GM18873 (cell line): Measurements from ENCODE around the gene RPTOR.

ENCODE experiments used
- ATAC-seq: cut with Tn5 transposase; IDR thresholded peaks from one replicate; pipeline ENCODE4 v1.9.1; 2021; ENCODE audit warnings: mild to moderate bottlenecking, moderate library complexity, moderate number of reproducible peaks; ENCODE audit not compliant: unreplicated experiment, low FRiP score

Gene RPTOR

DNA sequence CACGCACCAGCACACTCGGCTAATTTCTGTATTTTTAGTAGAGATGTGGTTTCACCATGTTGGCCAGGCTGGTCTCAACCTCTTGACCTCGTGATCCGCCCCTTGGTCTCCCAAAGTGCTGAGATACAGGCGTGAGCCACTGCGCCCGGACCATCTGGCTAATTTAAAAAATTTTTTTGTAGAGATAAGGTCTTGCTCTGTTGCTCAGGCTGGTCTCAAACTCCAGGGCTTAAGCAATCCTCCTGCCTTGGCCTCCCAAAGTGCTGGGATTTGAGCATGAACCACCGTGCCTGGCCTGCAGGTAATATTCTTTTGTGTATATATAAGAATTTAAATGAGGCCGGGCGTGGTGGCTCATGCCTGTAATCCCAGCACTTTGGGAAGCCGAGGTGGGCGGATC, 115.0 kb downstream of the RPTOR start:
- ATAC-seq: no peak

DNA sequence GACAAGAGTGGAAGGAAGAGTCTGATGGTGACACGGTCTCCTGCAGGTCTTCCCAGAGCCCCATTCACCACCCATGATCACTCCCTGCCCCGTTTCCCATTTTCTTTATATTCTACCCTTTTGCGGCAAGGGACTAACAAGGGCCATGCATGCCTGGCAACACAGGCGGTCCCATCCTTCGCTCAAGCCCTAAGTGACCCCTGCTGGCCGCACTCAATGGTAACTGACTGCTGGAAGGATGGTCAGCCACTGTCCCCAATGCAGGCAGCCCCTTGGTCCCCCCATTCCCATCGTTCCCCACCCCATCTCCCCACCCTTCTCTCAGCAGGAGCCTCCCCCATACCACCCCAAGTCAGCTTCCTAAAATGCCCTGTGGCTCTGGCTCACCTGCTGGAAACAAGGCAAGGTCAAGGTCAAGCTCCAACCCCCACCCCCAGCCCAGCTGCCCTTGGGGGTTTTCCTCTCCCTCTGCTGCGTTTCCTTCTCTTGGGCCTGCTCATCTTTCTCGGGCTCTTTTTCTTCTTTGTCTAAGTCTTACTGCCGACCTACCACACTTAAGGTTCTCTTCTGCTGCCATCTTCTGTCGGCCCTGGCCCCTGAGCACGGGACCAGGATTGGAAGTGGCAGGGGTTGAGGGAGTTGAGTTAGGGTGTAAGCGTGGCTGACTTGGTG, 116.0 kb downstream of the RPTOR start:
- no peak for ATAC-seq

DNA sequence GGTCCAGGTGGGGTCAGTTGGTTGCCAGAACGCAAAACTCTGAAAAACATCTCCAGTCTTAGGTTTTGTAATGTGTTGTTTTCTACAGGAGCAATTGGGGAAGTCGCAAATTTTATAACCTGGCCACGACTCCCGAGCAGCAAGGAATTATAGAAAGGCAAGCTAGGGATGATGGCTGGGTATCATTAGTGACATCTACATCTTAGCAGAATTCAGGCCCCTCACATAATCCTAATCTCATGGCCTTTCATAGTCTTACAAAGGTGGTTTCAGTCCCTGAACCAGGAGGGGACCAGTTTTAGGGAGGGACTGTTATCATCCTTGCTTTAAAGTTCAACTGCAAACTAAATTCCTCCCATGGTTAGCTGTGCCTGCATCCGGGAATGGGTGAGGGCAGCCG, 117.9 kb downstream of the RPTOR start:
- no peak for ATAC-seq

DNA sequence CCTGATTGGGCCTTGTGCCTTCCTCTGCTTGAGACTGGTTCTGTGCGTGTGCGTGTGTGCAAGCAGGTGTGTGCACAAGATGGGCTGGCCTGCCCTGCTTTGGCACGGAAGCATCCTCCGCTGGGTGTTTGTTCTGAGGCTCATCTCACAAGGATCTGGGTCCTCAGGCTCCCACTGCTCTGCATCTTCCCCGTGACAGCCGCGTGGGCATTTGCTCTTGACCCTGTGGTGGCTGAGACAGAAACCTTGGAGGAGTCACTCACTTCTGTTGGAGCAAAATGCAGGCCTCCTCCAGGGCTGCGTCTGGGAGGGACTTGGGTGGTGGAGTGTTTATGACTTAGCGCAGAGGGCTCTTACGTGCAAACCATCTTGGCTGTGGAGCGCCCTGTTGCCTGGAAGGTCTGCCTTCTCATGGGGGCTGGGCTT, 119.2 kb downstream of the RPTOR start:
- ATAC-seq: no peak

DNA sequence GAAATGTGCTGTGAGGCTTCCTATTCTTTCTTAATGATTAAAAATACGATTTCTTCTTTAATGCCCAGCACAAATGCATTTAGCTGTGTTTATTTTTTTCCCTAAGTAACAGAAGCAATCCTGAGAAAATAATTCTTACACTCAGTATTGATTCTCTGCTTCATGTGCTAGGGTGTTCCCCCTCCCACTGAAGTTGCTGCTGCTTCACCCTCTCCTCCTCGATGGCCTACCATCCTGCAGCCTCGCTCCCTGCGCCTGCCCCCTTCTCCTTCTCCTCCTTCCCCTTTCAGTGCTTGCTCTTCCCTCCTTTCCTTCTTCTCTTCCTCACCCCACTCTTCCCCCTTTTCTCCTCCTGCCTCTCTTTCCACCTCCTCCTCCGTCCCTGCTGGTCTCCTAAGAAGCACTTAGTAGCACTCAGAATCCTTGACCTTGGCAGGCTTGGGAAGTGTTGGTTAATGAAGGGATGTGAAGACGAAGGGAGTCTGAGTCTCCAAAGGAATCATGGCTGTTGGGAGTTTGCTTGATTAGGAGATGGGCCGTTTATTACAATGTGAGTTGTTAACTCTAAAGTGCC, 119.7 kb downstream of the RPTOR start:
- ATAC-seq: no peak

DNA sequence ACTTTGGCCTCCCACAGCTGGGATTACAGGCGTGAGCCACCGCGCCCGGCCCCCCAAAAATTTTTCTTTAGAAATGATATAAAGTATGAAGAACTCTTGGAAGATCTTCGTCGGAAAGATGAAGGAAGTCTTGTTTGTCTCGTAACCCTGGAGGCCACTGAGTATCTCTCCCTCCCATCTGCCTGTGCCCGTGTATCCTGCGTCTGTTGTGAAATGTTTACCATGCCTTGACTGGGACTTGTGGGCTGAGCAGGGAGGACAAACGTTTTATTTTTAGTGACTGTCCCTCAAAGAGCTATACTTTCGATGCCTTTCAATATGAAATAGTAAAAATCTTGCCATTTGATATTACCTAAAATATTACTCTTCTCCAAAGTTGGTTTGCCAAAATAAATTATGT, 121.2 kb downstream of the RPTOR start:
- ATAC-seq: no peak

DNA sequence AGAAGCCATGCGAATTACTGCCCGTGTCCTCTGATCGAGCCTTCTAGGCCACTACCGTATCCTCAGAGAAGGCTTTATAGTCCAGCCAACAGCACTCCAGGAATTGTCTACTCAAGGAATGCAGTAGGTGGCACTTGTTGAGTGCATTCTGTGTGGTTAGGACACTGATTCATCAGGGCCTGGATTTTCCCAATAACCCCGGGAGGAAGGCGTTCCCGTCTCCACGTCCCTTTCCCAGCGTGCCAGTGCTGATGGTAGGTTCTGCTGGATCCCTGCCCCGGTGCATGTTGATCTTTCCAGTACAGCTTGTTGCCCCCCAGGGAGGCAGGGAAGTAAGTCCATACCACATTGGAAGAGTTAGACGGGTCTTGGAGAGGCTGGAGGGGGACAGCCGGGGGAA, 122.2 kb downstream of the RPTOR start:
- ATAC-seq: no peak

DNA sequence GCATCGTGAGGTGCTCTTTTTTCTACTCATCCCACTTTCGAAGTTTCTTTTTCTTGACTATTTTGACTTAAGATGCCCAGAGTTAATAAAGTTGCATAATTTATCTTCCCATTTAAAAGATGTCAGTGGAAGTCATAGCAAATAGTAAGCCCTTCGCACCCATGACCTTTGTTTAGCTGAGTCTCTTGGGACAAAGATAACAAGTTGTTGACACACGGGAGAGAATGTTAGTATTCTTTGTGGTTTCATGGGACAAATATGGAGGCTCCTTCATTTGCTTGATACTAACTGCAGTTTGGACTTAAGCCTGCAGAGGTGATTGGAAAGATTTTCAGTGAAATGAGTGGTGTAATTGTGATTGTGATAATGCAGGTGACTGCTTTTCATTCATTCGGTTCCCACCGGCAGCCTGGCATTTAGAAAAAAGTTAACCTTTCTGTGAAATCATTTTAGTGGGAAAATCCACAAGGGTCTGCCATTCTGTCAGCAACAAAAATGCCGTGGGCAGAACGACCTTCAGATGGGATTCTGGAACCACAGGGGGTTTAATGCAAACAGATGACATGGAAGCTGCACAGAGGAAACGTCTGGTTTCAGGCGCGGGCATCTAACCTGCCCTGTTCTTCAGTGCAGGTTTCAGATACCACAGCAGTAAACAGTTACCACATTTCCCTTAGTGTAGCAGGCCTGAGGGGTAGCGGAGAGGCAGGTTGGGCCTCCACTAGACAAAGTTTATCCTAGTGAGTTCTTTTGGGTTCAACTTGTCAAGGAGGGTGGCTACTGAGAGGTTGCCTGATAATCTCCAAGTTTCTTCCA, 123.0 kb downstream of the RPTOR start:
- no peak for ATAC-seq

DNA sequence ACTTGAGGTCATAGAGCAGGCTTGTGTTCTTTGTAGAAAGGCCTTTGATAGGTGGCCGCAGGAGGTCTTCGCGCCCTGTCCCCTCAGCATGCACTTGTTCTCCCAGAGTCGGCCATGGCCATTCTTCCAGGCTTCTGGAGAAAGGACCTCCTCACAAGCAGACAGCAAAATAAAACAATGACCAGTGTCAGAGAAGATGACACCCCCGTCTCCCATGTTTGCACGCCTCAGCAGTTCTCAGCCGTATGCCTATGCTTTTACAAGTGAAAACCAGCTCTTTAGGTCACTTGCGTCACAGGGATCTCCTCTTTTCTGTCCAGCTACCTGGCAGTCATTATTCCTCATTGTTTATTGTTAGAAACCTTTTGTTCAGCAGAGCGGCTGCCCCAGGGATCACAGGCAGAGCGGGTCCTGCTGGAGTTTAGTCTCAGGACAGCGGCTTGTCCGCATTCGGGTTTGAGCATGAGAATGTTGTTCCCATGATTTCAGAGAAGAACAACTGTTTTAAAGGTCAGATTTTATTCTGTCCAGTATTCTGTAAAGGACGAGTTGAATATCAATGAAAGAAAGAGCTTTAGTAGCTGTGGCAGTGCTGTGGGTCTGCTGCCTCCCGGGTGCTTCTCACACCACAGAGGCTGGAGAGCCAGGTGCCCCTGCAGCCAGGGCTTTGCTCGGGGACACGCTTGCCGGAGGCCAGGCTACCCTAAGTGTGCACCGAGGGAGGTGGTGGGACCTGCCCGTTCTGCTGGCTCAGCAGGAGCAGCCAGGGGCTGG, 123.9 kb downstream of the RPTOR start:
- no peak for ATAC-seq

DNA sequence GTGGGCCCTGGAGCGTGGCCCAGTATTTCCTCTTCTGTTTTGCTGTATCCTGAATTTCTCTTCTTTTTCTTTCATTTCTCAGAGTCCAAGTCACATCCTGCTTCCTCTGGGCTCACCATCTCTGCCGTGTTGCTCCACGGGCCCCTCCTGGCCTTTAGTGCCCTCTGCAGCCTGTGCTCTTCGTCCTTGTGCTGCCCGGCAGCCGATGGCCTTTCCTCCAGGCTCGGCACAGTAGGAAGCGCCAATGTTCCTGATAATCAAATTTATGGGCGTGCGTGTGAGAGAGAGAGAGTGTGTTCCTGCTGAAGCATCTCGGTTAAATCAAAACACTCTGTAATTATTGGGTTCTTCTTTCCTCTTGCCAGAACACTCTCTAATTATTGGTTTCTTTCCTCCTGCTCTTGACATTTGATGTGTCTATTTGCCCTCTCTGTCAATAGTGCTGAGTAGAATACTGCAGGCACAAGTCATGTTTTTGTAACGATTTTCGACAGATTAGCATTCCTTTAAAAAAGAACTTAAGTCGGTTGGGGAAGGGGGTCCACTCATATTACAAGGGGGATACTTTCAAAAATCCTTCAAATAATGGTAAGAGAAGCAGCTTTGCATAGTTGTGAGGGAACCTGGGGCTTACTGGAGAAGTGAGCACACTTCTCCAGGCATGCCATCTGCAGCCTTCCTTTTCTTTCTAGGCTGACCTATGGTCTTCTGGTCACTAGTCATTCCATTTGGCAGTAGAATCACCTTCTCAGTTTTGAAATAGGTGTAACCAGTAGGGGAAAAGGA, 126.6 kb downstream of the RPTOR start:
- no peak for ATAC-seq

DNA sequence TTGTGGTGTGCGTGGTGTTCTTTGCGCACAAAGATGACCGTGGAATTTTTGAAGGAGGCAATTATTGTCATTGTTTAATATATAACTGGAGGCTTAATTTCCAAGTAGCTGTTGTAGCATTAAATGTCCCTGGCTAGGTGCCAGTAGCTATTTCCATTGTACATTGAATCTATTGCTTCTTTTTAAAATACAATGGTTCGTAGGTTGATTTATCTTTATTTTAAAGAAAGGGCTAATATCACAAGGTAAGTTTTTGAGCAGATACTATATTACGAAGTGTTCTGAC, 127.1 kb downstream of the RPTOR start:
- ATAC-seq: no peak

DNA sequence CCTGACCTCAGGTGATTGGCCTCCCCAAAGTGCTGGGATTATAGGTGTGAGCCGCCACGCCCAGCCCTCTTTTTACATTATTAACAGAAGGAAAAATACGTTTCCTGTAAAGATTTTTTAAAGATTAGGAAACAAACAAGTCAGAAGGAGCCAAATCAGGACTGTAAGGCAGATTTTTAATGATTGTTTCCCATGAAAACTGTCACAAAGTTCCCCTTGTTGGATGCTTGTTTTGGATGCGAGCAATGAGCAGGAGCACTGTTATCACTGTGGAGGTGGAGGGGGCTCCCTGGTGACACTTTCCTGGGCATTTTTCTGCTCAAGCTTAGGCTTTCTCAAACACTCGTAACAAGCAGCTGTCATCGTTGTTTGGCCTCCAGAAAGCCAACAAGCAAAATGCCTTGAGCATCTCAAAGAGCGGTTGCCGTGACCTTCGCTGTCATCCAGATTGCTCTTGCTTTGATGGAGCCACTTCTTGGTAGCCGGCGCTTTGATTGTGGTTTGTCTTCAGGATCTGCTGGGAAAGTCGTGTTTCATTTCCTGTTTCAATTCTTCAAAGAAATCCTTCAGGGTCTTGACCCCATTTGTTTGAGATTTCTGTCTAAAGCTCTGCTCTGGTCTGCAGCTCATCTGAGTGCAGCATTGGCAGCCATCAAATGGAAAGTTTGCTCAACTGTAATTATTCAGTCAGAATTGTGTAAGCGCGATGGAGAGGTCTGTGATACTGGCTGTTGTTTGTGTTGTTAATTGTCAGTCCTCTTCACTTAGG, 128.7 kb downstream of the RPTOR start:
- ATAC-seq: no peak

DNA sequence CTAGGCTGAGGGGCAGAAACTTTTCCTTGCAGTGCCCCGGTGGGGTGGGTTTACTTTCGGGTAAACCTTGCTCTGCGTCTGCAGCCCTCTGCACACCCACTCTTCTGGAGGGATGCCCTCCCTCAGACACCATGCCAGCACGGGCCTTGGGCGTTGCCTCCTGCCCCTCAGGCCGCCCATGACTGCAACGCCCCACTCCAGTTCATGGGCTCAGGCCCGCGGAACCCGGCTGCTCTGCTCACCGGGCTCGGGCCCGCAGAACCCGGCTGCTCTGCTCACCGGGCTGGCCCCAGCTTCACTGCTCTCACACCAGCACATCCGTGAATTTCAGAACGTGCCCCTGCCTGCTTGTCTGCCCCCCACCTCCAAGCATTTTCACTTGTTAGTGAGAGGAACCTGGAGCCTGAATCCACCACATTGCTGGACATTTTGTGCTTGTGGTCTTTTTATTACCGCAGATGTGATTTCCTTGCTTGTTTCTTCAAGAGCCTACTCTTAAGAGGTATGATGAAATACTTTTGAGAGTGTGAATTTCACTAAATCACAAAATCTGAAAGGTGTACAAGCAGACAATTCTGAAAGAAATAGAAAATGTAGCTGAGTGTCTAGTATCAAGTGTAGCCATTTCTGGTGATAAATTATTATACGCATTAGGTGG, 130.9 kb downstream of the RPTOR start:
- no peak for ATAC-seq

DNA sequence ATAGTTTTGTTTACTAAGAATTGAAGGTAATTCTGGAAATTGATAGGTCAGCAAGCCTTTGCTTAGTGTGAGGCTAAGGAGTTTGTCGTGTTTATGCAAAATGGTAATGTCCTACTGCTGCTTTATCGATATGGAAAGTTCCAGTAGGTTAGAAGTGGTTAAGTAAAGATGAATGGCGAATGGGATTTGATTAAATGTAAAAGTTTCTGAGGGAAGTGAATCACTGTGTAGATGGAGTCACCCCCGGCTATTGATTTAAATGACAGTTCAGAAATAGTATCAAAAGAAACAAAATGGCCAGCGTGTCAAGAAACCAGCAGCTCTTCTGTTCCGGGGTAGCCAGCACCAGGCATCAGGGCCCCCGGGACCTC, 131.4 kb downstream of the RPTOR start:
- ATAC-seq: no peak

DNA sequence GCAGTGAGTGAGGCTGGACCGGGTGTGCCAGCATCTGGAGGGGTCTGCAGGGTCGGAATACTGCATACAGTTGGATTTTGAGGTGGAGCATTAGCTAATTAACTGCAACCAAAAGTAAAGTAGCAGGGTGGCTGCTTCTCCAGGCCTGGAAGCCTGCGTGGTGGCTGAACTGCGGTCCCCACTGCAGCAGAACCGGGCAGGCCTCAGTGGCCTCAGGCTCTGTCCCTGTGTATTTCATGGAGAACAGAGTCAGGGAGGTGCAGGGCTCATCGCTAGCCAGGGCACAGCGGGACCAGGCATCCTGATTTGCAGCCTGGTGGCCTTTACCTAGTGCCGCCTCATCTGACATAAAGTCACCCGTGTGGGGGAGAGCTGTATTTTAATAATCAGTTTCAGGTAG, 131.9 kb downstream of the RPTOR start:
- no peak for ATAC-seq

DNA sequence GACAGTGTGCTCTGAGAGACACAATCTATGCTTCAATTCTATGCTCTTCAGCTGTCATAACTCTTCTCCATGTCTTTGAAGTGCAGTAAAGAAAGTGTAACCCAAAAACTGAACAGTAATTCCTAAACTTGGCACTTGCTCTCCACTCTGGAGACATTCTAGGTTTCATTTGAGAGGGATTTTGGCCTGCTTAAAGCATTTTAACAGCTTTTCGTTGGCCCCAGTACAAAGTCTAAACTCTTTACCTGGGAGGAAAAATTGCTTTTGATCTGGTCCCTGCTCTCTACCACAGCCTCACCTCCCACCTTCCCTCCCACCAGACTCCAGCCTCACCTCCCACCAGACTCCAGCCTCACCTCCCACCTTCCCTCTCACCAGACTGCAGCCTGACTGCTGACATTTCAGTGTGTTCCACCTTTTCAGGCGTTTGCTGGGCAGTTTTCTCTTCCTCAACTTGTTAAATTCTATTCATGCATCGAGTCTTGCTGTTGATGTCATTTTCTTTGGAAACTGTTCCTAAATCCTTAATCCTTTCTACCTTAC, 132.6 kb downstream of the RPTOR start:
- no peak for ATAC-seq

DNA sequence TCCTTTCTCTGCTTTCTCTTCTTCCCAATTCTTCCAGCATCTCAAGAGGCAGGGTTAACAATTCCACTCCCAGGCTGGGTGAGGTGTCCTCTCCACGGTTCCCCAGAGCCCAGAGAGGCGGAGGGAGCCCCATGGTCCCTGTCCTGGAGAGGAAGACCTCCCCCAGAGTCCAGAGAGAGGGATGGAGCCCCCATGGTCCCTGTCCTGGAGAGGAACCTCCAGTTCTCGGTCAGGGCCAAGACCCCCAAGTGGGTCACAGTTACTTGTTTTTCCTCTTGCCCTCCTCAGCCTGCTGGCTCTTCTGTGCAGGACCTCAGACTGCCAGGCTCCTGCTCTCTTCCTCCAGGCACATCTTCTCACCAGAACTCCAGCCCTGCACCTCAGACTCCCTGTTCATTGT, 135.2 kb downstream of the RPTOR start:
- ATAC-seq: no peak

DNA sequence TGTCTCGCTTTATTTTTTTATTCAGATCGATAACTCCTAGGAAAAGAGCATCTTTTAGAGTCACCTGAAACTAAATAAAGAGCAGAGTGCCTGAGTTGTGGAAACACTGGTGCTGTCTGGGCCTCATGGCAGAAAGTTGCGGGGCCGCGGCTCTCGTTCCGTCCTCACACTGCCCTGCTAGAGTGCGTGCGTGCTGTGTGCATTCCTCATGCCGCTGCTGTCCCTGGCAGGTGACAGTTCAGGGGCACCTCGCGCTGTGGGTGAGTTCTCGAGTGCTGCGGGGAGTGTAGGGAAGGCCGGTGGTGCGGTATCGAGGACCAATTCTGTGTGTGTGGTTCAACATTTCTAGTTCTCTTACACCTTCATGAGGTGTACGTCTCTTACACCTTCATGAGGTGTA, 136.6 kb downstream of the RPTOR start:
- ATAC-seq: no peak

DNA sequence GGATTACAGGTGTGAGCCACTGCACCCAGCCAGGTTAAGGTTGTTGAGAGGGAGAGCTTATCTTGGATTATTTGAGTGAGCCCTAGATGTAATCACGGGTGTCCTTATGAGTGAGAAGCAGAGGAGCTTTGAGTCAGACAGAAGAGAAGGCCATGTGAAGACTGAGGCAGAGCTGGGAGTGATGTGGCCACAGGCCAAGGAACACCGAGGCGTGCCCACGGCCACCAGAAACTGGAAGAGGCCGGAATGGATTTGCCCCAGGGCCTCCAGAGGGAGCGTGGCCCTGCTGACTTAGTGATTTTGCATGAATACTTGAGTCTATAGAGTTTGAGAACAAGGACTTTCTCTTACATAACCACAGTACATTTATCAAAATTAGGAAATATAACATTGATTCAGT, 137.7 kb downstream of the RPTOR start:
- no peak for ATAC-seq
